HCT116 (cell line): ENCODE data around the gene IL17C. TPM values are rescaled to one million over a fixed set of nuclear protein-coding genes. Genes with fewer than 3 reads are reported as not detected.

Source experiments
- ATAC-seq: fragments of 200-7000 bp; cut with Tn5 transposase; 2 replicates; pipeline ENCODE4 v1.9.1; 2020; ENCODE audit warnings: mild to moderate bottlenecking, moderate library complexity
- BruUV-seq: library from RNA; stranded (reverse); fragments of 400-500 nt; replicated peaks from 2 replicates; lab custom pipeline; 2021; lab: Mats Ljungman, UMichigan
- CTCF ChIA-PET: fragments of 300-600 bp; sonication (Branson Sonifier 250); formaldehyde crosslinking; loops from one replicate; lab custom pipeline; 2021; ENCODE audit warnings: antibody characterized with exemption; lab: Charles Lee
- POLR2A ChIA-PET: fragments of 300-600, 350-600 bp; sonication (Branson Sonifier 250); formaldehyde crosslinking; loops from one replicate; lab custom pipeline; 2021; ENCODE audit warnings: antibody characterized with exemption; lab: Charles Lee
- RAD21 ChIA-PET, 2 experiments: fragments of 300-600 bp; sonication (Branson Sonifier 250); formaldehyde crosslinking; loops; one replicate each; lab custom pipeline; 2023; ENCODE audit warnings: low total read pairs in 2 of 2; ENCODE audit not compliant: uncharacterized antibody in 2 of 2, unreplicated experiment in 2 of 2, low non-redundant PET in 1 of 2; lab: Charles Lee
- DNase-seq: peaks from one replicate; pipeline ENCODE4 v3.0.0-alpha.2; 2010; ENCODE audit warnings: low read depth, low spot score
- H2AFZ ChIP-seq: fragments of 200-600 bp; shearing (Covaris generic), sonication (generic); 2 replicates; pipeline ENCODE4 v1.6.1; 2017; ENCODE audit warnings: low read depth, mixed run types, mixed read lengths, antibody characterized with exemption, low read length; ENCODE audit not compliant: poor library complexity, severe bottlenecking
- H3K27ac ChIP-seq: 2 replicates; pipeline ENCODE4 v1.5.1; 2012; ENCODE audit warnings: low read depth, low read length
- H3K27me3 ChIP-seq: fragments of 200-600 bp; sonication (generic); 2 replicates; pipeline ENCODE4 v1.6.1; 2016; ENCODE audit warnings: mixed run types, low read length, mixed read lengths; ENCODE audit not compliant: insufficient read depth
- H3K36me3 ChIP-seq, 2 experiments: fragments of 200-500 bp in 1 of 2; fragments of 200-600 bp in 1 of 2; sonication (Bioruptor generic) in 1 of 2; sonication (generic) in 1 of 2; 2 replicates each; pipeline versions ENCODE4 v1.5.1 to v1.6.1; 2014 to 2016; ENCODE audit warnings: low read length in 2 of 2, inconsistent platforms in 1 of 2, mixed read lengths in 1 of 2, mixed run types in 1 of 2; ENCODE audit not compliant: insufficient read depth in 2 of 2, control insufficient read depth in 1 of 2
- H3K4me1 ChIP-seq, 2 experiments: fragments of 200-600 bp in 1 of 2; sonication (generic) in 1 of 2; 2 replicates each; pipeline versions ENCODE4 v1.5.1 to v1.6.1; 2012 to 2017; ENCODE audit warnings: low read length in 2 of 2, inconsistent platforms in 1 of 2, mild to moderate bottlenecking in 1 of 2, mixed read lengths in 1 of 2, mixed run types in 1 of 2, moderate library complexity in 1 of 2; ENCODE audit not compliant: insufficient read depth in 2 of 2, control insufficient read depth in 1 of 2
- H3K4me2 ChIP-seq: fragments of 200-600 bp; sonication (generic); 2 replicates; pipeline ENCODE4 v1.6.1; 2017; ENCODE audit warnings: mixed run types, low read length, mixed read lengths
- H3K4me3 ChIP-seq, 2 experiments: fragments of 200-600 bp in 1 of 2; sonication (generic) in 1 of 2; replicated peaks in 1 of 2; 2 replicates each; pipeline ENCODE4 v1.5.1; 2011 to 2016; ENCODE audit warnings: low read length in 2 of 2, control low read depth in 1 of 2, low read depth in 1 of 2, mild to moderate bottlenecking in 1 of 2, mixed read lengths in 1 of 2, mixed run types in 1 of 2
- H3K79me2 ChIP-seq: fragments of 200-600 bp; sonication (generic); 2 replicates; pipeline ENCODE4 v1.6.1; 2017; ENCODE audit warnings: mild to moderate bottlenecking, mixed run types, low read length, moderate library complexity, mixed read lengths; ENCODE audit not compliant: insufficient read depth
- H3K9ac ChIP-seq: fragments of 200-600 bp; sonication (generic); 2 replicates; pipeline ENCODE4 v1.6.1; 2016; ENCODE audit warnings: low read length, mixed read lengths
- H3K9me2 ChIP-seq: fragments of 200-600 bp; sonication (generic), shearing (Covaris generic); 2 replicates; pipeline ENCODE4 v1.6.1; 2017; ENCODE audit warnings: mixed run types, mild to moderate bottlenecking, moderate library complexity; ENCODE audit not compliant: insufficient read depth
- H3K9me3 ChIP-seq, 2 experiments: fragments of 200-500 bp in 1 of 2; fragments of 200-600 bp in 1 of 2; sonication (Bioruptor generic) in 1 of 2; sonication (generic) in 1 of 2; 2 replicates each; pipeline ENCODE4 v1.6.1; 2014 to 2017; ENCODE audit warnings: low read length in 2 of 2, mixed read lengths in 2 of 2, inconsistent platforms in 1 of 2, low read depth in 1 of 2, mild to moderate bottlenecking in 1 of 2, mixed run types in 1 of 2, moderate library complexity in 1 of 2; ENCODE audit not compliant: control insufficient read depth in 1 of 2, insufficient read depth in 1 of 2
- H4K20me1 ChIP-seq: fragments of 200-600 bp; sonication (generic), shearing (Covaris generic); 2 replicates; pipeline ENCODE4 v1.6.1; 2017; ENCODE audit warnings: mixed run types, mild to moderate bottlenecking, moderate library complexity; ENCODE audit not compliant: insufficient read depth
- ATF3 ChIP-seq: IDR thresholded peaks from 2 replicates; pipeline ENCODE4 v1.6.1; 2012
- CEBPB ChIP-seq: IDR thresholded peaks from 2 replicates; pipeline ENCODE4 v1.6.1; 2012; ENCODE audit warnings: low read depth
- CTCF ChIP-seq, 3 experiments: fragments of 200-600 bp in 1 of 3; sonication (generic) in 1 of 3; IDR thresholded peaks in 2 of 3; conservative IDR thresholded peaks in 1 of 3; 2 replicates each; pipeline ENCODE4 v1.5.1; 2012 to 2017; ENCODE audit warnings: low read depth in 2 of 3, low read length in 2 of 3, antibody characterized with exemption in 1 of 3, borderline replicate concordance in 1 of 3, control low read depth in 1 of 3, mild to moderate bottlenecking in 1 of 3, mixed read lengths in 1 of 3, mixed run types in 1 of 3, moderate library complexity in 1 of 3; ENCODE audit not compliant: insufficient read depth in 1 of 3
- EGR1 ChIP-seq: IDR thresholded peaks from 2 replicates; pipeline ENCODE4 v1.6.1; 2012; ENCODE audit warnings: low read depth
- EZH2 ChIP-seq: fragments of 200-600 bp; sonication (generic); IDR thresholded peaks from 2 replicates; pipeline ENCODE4 v1.6.1; 2017; ENCODE audit warnings: antibody characterized with exemption, mixed run types
- EZH2phosphoT487 ChIP-seq: fragments of 200-600 bp; IDR thresholded peaks from 2 replicates; pipeline ENCODE4 v1.6.1; 2018; ENCODE audit warnings: antibody characterized with exemption, borderline replicate concordance
- FOSL1 ChIP-seq: IDR thresholded peaks from 2 replicates; pipeline ENCODE4 v1.6.1; 2012; ENCODE audit warnings: low read depth
- MAX ChIP-seq: IDR thresholded peaks from 2 replicates; pipeline ENCODE4 v1.6.1; 2012
- POLR2A ChIP-seq: IDR thresholded peaks from 2 replicates; pipeline ENCODE4 v1.7.0; 2011; ENCODE audit warnings: borderline replicate concordance; ENCODE audit not compliant: insufficient read depth, insufficient read length; ENCODE audit errors: extremely low read depth
- POLR2AphosphoS5 ChIP-seq: IDR thresholded peaks from 2 replicates; pipeline ENCODE4 v1.6.1; 2011; ENCODE audit warnings: mild to moderate bottlenecking, low read depth, low read length, moderate library complexity
- RAD21 ChIP-seq: IDR thresholded peaks from 2 replicates; pipeline ENCODE4 v1.6.1; 2012; ENCODE audit warnings: low read depth, mild to moderate bottlenecking
- SIN3A ChIP-seq: IDR thresholded peaks from 2 replicates; pipeline ENCODE4 v1.6.1; 2012; ENCODE audit warnings: low read depth
- SP1 ChIP-seq: IDR thresholded peaks from 2 replicates; pipeline ENCODE4 v1.6.1; 2012; ENCODE audit warnings: low read depth
- SRF ChIP-seq: IDR thresholded peaks from 2 replicates; pipeline ENCODE4 v1.6.1; 2012; ENCODE audit warnings: low read depth
- TCF7L2 ChIP-seq: IDR thresholded peaks from 2 replicates; pipeline ENCODE4 v1.7.0; 2011; ENCODE audit warnings: borderline replicate concordance, inconsistent platforms; ENCODE audit not compliant: insufficient read depth, insufficient read length; ENCODE audit errors: extremely low read depth
- ZBTB33 ChIP-seq: IDR thresholded peaks from 2 replicates; pipeline ENCODE4 v1.6.1; 2011; ENCODE audit warnings: mild to moderate bottlenecking, low read length, moderate library complexity; ENCODE audit not compliant: insufficient replicate concordance; ENCODE audit errors: extremely low read depth
- ZNF274 ChIP-seq: fragments of 200-500 bp; sonication (Bioruptor generic); IDR thresholded peaks from 2 replicates; pipeline ENCODE4 v1.6.1; 2014; ENCODE audit warnings: mild to moderate bottlenecking, low read depth, low read length, inconsistent platforms
- intact Hi-C: fragments of 100-400 bp; cut with micrococcal nuclease; formaldehyde crosslinking; loops from 2 replicates; pipeline ENCODE4 v1.10.0; 2022
- total RNA-seq: library from RNA; stranded (reverse); gene quantifications from one replicate; pipeline ENCODE4 v1.2.1, GENCODE V29; 2021; ENCODE audit not compliant: unreplicated experiment

Gene IL17C
- total RNA-seq, 1 experiment from 2014 or later = not detected

GRCh38 chr16:88673716-88674379, 35.5 kb downstream of the IL17C start (continued):
- TF ChIP-seq CTCF (IDR thresholded peaks at IDR 0.05 in 2 of 3, conservative IDR thresholded peaks at IDR 0.05 in 1 of 3; ENCODE audit: borderline replicate concordance in 1 of 3, insufficient read depth in 1 of 3, low read depth in 2 of 3, low read length in 2 of 3) (no peak), ATF3 (no peak), TCF7L2 (no peak), EZH2 (no peak), SP1 (no peak), EZH2phosphoT487 (no peak), SRF (no peak)

GRCh38 chr16:88676502-88677242, 38.3 kb downstream of the IL17C start:
- H2AFZ ChIP-seq = no peak overlapping the region
- no peak for DNase-seq
- no peaks in the 10 kb centered on the region for H4K20me1 ChIP-seq
- BruUV-seq = no TSS peak
- RAD21 ChIA-PET = no interaction called here
- H3K9ac ChIP-seq = no peak overlapping the region
- ATAC-seq = no peak
- no peaks in the 10 kb centered on the region for H3K36me3 ChIP-seq
- no peak overlapping the region for H3K27ac ChIP-seq
- H3K27me3 ChIP-seq = no peaks in the 10 kb centered on the region
- H3K79me2 ChIP-seq = no peaks in the 10 kb centered on the region
- intact Hi-C loops = no loop called here
- H3K9me3 ChIP-seq = no peaks in the 10 kb centered on the region
- no peaks in the 10 kb centered on the region for H3K9me2 ChIP-seq
- POLR2A ChIA-PET = no interaction called here
- no peak overlapping the region for H3K4me2 ChIP-seq
- no peak overlapping the region for H3K4me3 ChIP-seq
- CTCF ChIA-PET = no interaction called here
- H3K4me1 ChIP-seq = peaks cover 0 to 14% of the 10 kb centered on the region in 2 experiments; a peak in 2 of 4 replicates
- TF ChIP-seq FOSL1 (no peak), POLR2AphosphoS5 (no peak), SIN3A (no peak), CTCF (IDR thresholded peaks at IDR 0.05 in 2 of 3, conservative IDR thresholded peaks at IDR 0.05 in 1 of 3; ENCODE audit: borderline replicate concordance in 1 of 3, insufficient read depth in 1 of 3, low read depth in 2 of 3, low read length in 2 of 3) (no peak), ZBTB33 (no peak), RAD21 (no peak), POLR2A (no peak), MAX (no peak), CEBPB (no peak), ZNF274 (no peak), EGR1 (no peak)
